Gastroesophageal sphincter (tissue), 4 donors: ENCODE measurements around the gene MAP1LC3B. TPM values are rescaled to one million over a fixed set of nuclear protein-coding genes. Genes with fewer than 3 reads are reported as not detected.

Source experiments
- ATAC-seq: fragments of 150-250 bp; one replicate; pipeline ENCODE4 v1.9.1; 2016; ENCODE audit warnings: mild to moderate bottlenecking, moderate library complexity
- H3K27ac ChIP-seq, 4 donors: fragments of 200-600 bp; sonication (generic) in 3 of 4; 1 replicate in 3 of 4; 2 replicates in 1 of 4; pipeline ENCODE4 v1.5.1; 2016 to 2019
- H3K27me3 ChIP-seq: fragments of 200-600 bp; sonication (generic); one replicate; pipeline ENCODE4 v1.5.1; 2019
- H3K36me3 ChIP-seq, 2 donors: fragments of 200-600 bp; sonication (generic); one replicate each; pipeline ENCODE4 v1.5.1; 2019; ENCODE audit warnings: control low read depth in 1 of 2
- H3K4me1 ChIP-seq, 3 donors: fragments of 200-600 bp; sonication (generic); 1 replicate in 2 of 3; 2 replicates in 1 of 3; pipeline ENCODE4 v1.5.1; 2016 to 2019; ENCODE audit warnings: control low read depth in 2 of 3
- H3K4me3 ChIP-seq, 2 donors: fragments of 200-600 bp; sonication (generic); one replicate each; pipeline ENCODE4 v1.5.1; 2019; ENCODE audit warnings: mild to moderate bottlenecking in 1 of 2, moderate library complexity in 1 of 2
- H3K9me3 ChIP-seq, 3 donors: fragments of 200-600 bp; sonication (generic); one replicate each; pipeline ENCODE4 v1.5.1; 2017 to 2019; ENCODE audit warnings: control low read depth in 2 of 3
- CTCF ChIP-seq, 4 experiments: fragments of 200-600 bp in 2 of 4; fragments of 450-650 bp in 2 of 4; sonication (generic) in 1 of 4; IDR thresholded peaks; one replicate each; pipeline ENCODE4 v1.5.1; 2017 to 2019; ENCODE audit warnings: antibody characterized with exemption in 4 of 4, mild to moderate bottlenecking in 2 of 4, moderate library complexity in 2 of 4
- EP300 ChIP-seq: sonication (generic); formaldehyde crosslinking; IDR thresholded peaks from one replicate; pipeline ENCODE4 v1.6.1; 2017; ENCODE audit warnings: antibody characterized with exemption, mild to moderate bottlenecking
- POLR2A ChIP-seq, 2 donors: fragments of 450-650 bp; IDR thresholded peaks; one replicate each; pipeline ENCODE4 v1.6.1; 2017; ENCODE audit warnings: antibody characterized with exemption in 2 of 2, mild to moderate bottlenecking in 2 of 2, moderate library complexity in 1 of 2
- POLR2AphosphoS5 ChIP-seq: sonication (generic); formaldehyde crosslinking; IDR thresholded peaks from one replicate; pipeline ENCODE4 v1.6.1; 2017; ENCODE audit warnings: antibody characterized with exemption
- WGBS, 2 donors: methylation state at CpG; one replicate each; pipeline ENCODE4 v1.1.5; 2018; ENCODE audit warnings: low coverage in 1 of 2; 5-methylcytosine and 5-hydroxymethylcytosine counted together
- total RNA-seq, 4 donors: library from RNA; depleted of rRNA; stranded (reverse); fragments of >200 nt; gene quantifications; one replicate each; pipeline ENCODE4 v1.1.0, GENCODE V29; 2016

MAP1LC3B gene
- total RNA-seq, 4 donors from 2014 or later: 53.9 to 64.8 (median 57.9) TPM

GRCh38 chr16:87423429-87423828 lies 31.3 kb downstream of the MAP1LC3B start:
- Histone ChIP-seq H3K4me1 (peaks cover 0 to 16% (median 3%) of the 10 kb centered on the region in 3 donors), H3K27me3 (no peaks in the 10 kb centered on the region), H3K4me3 (no peak overlapping the region), H3K36me3 (peaks cover 0 to 87% of the 10 kb centered on the region in 2 donors), H3K9me3 (no peaks in the 10 kb centered on the region), H3K27ac (no peak overlapping the region)
- no peak for TF ChIP-seq POLR2A (IDR thresholded peaks at IDR 0.05)
- TF ChIP-seq CTCF (IDR thresholded peaks at IDR 0.05): no peak
- no peak for TF ChIP-seq POLR2AphosphoS5
- no peak for TF ChIP-seq EP300
- no peak for ATAC-seq
- WGBS, 2 donors: 97% methylated on average over 8 of the region's 15 CpGs; no CpG with 5 or more reads in 1 of the 2 donors

GRCh38 chr16:87424266-87424665 lies 32.1 kb downstream of the MAP1LC3B start:
- H3K4me3 ChIP-seq: no peak overlapping the region
- no peak for TF ChIP-seq CTCF (IDR thresholded peaks at IDR 0.05)
- TF ChIP-seq POLR2A (IDR thresholded peaks at IDR 0.05): no peak
- no peak for TF ChIP-seq EP300
- no peak for TF ChIP-seq POLR2AphosphoS5
- no peaks in the 10 kb centered on the region for H3K9me3 ChIP-seq
- H3K27ac ChIP-seq: no peak overlapping the region
- peaks cover 0 to 87% of the 10 kb centered on the region in 2 donors for H3K36me3 ChIP-seq
- no peaks in the 10 kb centered on the region for H3K27me3 ChIP-seq
- peaks cover 0 to 16% (median 3%) of the 10 kb centered on the region in 3 donors for H3K4me1 ChIP-seq
- no peak for ATAC-seq
- 50 to 100% methylated on average over 1 to 4 of the region's 12 CpGs for WGBS, 2 donors

DNA sequence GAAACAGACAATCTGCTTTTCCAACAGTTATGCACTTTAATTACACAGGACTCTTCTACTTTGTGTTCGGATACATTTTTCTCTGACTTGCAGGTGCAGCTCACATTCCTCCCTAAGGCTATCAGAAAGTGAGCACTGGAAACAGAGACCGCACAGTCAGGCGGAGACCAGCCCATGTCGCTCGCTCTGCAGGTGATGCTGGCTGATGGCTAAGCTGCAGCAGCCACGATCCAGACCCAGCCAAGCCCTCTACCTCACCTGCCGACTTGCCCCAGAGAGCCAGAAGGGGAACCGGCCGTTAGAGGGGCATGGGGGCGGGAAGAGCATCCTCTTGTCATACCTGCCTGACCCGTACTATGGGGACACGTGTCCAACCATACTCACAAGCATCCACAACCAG lies 33.8 kb downstream of the MAP1LC3B start:
- ATAC-seq: no peak
- Histone ChIP-seq H3K9me3 (no peaks in the 10 kb centered on the region), H3K4me1 (peaks cover 0 to 16% (median 3%) of the 10 kb centered on the region in 3 donors), H3K36me3 (peaks cover 0 to 84% of the 10 kb centered on the region in 2 donors), H3K27me3 (no peaks in the 10 kb centered on the region), H3K4me3 (no peak overlapping the region), H3K27ac (no peak overlapping the region)
- no peak for TF ChIP-seq POLR2AphosphoS5
- no peak for TF ChIP-seq CTCF (IDR thresholded peaks at IDR 0.05)
- TF ChIP-seq POLR2A (IDR thresholded peaks at IDR 0.05): no peak
- no peak for TF ChIP-seq EP300
- WGBS, 2 donors: 81 to 89% methylated on average over 4 to 7 of the region's 12 CpGs

GRCh38 chr16:87426423-87427215 lies 34.5 kb downstream of the MAP1LC3B start:
- Histone ChIP-seq H3K4me1 (peaks cover 0 to 18% (median 3%) of the 10 kb centered on the region in 3 donors), H3K36me3 (peaks cover 0 to 80% of the 10 kb centered on the region in 2 donors), H3K9me3 (no peaks in the 10 kb centered on the region), H3K27ac (no peak overlapping the region), H3K27me3 (no peaks in the 10 kb centered on the region), H3K4me3 (no peak overlapping the region)
- TF ChIP-seq CTCF (IDR thresholded peaks at IDR 0.05) (no peak), POLR2A (IDR thresholded peaks at IDR 0.05) (no peak), EP300 (no peak), POLR2AphosphoS5 (no peak)
- ATAC-seq: no peak
- WGBS, 2 donors: 79 to 80% methylated on average over 12 to 14 of the region's 18 CpGs

- H3K27ac ChIP-seq: no peak overlapping the region
- WGBS, 2 donors: 51 to 55% methylated on average over 5 to 6 of the region's 7 CpGs
- no peak for TF ChIP-seq POLR2AphosphoS5
- TF ChIP-seq POLR2A (IDR thresholded peaks at IDR 0.05): no peak
- no peak for TF ChIP-seq EP300
- no peak for TF ChIP-seq CTCF (IDR thresholded peaks at IDR 0.05)
- H3K9me3 ChIP-seq: no peaks in the 10 kb centered on the region
- H3K36me3 ChIP-seq: peaks cover 0 to 48% of the 10 kb centered on the region in 2 donors
- no peaks in the 10 kb centered on the region for H3K27me3 ChIP-seq
- H3K4me3 ChIP-seq: no peak overlapping the region
- ATAC-seq: no peak
- H3K4me1 ChIP-seq: peaks cover 0 to 39% (median 14%) of the 10 kb centered on the region in 3 donors
Measured at GRCh38 chr16:87431926-87432325, 39.8 kb downstream of the MAP1LC3B start.
